EH (cell line): Measurements from ENCODE around the gene GRM8.

Source experiments
- DNase-seq: peaks from one replicate; pipeline ENCODE4 v3.0.0-alpha.2; 2015; ENCODE audit warnings: low read depth

GRM8 gene

DNA sequence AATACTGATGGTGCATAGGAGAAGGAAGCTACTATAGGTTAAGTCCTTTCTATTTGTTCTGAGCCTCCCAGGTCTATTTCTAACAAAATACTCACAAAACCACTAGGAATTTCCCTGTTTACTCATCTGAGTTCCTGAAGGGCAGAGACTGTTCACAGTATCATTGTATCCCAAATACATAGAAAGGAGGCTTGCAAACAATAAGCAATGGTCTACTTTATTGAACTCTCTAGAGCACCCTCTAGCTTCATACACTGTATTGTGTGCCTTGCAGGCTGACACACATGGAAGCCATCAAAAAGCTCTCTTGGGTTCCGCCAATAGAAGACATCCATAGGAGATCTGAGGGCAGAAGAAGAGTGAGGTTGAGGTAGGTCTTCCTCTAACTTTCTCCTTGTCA is 826.1 kb downstream of the GRM8 start:
- DNase-seq = no peak

DNA sequence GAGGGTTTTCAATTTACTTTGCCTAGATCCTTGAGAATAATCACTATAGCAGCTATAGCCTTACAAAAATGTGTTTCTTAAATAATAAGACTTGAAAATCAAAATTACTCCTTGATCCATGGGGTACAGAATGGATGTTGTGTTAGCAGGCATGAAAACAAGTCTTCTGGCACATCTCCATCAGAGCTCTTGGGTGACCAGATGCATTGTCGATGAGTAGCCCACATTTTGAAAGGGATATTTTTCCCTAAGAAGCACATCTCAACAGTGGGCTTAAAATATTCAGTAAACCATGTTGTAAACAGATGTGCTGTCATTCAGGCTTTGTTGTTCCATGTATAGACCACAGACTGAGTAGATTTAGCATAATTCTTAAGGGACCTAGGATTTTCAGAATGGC is 827.8 kb downstream of the GRM8 start:
- no peak for DNase-seq

DNA sequence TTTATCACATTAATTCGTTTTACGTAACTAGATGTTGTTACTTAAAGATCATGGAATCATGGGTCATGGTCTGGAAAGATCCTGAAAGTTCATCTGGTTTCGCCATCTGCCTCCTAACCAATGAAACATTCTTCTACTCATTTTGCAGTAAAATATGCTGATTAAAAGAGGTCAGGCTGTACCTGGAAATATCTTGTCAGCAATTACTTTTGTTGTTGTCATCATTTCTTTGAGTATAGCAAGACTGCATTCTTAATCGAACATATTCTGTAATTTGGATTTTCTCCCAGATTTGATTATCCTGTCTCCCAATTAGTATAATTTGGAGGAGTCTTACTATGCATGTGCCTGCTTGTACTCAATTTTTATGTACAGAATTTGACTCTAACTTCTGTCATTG is 833.7 kb downstream of the GRM8 start:
- no peak for DNase-seq

DNA sequence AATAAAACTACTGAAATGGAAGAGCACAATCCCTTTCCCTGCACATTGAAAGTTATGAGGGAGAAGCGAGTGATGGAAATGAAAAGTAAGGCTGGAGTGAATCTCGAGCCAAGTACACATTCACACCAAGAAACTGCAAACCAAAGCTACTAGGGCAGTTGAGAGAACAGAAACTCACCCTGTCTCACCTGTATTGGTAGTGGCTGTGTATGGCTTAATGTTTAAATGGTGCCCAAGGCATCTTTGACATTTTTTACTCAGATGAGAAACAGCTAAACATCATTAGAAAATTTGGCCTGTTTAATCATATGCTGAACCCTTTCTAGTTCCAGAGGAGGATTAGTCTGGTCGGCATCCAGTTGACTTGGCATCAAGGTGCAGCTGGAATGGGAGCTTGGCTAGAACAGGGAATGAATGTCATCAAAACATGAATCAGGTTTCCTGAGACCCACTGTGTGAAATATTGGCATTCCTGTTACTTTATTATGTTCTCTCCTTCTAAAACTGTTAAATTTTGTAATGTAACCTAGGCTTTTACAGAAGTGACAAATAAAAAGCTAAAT is 840.8 kb downstream of the GRM8 start:
- DNase-seq = no peak

DNA sequence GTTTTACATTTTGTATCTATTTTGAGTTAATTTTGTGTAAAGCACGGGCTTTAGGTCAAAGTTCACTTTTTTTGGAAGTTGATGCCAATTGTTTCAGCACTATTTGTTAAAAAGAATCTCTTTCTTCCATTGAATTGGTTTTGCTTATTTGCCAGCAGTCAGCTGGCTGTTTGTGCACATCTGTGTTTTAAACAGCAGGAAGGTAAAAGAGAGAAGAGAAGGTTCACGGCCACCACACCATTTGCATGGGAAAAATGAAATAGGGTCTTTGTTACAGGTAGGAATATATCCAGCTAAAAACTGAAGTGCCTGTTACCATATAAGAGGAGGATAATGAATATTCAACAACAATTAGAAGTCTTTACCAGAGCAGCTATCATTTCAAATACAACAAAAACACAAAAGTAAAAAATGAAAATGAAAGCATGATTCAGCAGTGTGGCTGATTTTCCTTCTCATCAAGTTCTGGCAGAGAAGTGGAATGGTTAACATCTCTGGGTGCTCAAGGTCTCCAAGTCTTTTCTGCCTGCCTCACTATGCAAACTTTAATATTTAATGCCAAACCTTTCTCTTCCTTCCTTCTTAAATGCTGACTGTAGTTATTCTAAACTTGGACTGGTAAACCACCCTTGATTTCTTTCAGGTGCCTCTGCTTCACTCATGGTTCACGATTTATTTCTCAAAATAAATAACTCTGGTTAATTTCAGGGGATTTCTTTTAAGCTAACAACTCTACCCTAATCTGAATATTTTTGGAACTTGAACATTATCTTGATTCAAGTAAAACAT is 841.5 kb downstream of the GRM8 start:
- no peak for DNase-seq

DNA sequence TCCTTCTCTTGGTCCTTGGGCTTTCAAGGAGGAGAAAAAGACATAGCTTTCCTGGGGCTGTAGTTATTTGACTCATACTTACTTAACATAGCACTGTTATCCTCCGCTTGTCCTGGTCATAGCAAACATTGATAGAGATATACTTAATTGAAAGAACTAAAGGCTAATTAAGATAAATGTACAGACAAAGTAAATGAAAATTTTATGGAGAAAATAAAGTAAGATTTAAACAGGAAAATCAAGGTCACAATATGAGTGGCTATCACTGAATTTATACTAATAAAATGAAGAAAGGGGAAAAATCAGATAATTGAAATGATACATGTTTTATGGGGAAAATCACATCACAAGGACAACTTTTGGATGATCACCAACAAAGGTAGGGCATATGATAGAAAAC is 849.7 kb downstream of the GRM8 start:
- no peak for DNase-seq

DNA sequence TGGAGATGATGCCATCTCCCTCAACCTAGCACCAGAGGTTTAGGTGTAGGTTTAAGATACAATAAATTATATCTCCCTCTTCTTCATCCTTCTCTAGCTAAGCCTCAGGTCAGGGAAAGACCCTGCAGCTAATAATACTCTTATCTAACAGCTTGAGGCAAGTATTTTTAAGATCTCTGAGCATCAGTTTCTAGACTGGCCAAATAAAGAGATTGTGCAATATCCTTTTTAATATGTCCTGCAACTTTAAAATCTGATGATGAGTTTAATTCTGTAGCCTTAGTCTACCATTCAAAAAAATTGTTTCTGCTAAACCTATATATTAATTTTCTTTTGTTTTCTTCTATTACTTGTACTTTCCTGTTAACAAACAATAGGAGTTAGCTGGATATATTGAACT is 850.8 kb downstream of the GRM8 start:
- no peak for DNase-seq

DNA sequence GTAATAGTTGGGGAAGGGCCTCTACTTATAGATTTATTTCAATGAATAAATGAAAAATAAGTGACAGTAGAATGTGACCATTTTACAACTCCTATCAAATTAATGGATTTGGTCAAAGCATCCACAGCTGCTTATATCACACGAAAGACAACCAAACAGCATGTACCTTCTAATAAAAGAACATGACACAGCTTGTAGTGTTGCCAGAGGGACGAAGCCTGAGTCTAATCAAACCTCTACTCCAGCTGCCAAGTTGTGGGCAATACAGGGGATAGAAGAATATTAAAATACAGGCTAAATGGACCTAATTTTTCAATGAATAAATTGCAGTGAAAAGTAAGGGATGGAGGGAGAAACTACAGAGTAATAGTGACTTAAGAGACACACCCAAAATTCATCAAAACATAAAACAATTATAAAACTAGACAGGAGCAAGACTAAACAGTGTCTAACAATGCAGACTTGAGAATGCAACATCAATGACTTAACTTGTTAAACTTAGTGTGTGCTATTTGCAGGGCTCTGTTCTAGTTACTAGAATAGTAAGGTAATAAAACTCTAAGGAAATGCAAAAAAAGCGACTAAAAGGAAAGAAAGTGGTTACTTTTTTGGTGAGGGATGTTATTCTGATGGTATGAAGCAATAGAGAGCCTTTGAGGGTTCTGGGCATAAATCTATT is 853.8 kb downstream of the GRM8 start:
- no peak for DNase-seq

DNA sequence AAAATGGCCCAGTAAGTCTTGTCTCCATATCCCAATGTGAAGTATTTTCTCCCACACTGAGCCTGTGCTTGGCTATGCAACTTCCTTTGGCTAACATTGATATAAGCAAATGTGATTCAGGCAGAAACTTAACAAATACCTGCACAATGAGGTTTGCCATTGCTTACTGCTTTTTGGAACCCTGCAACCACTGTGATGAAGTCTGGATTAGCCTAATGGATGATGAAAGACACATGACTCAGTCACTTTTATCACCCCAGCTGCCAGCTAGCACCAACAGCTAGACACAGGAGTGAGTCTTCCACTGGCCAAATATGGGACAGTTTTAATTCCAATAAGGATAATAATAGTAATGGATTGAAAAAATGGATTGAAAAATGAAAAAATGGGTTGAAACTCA is 854.5 kb downstream of the GRM8 start:
- DNase-seq = no peak

DNA sequence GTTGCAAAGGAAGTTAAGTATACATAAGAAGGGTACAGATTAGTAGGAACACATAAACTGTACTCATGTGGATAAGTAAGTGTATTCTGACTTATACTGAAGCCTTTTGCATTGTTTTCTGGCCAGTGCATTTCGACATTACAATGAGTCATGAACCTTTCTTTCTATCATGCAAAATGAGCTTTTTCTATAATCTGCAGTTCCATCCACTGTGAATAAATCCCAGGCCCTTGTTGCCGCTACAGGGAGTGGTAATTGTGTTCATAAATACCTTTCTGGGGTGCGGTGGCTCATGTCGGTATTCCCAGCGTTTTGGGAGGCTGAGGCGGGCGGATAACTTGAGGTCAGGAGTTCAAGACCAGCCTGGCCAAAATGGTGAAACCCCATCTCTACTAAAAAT is 858.3 kb downstream of the GRM8 start:
- no peak for DNase-seq
